Stimulated activated naive CD4-positive, alpha-beta T cell (primary cell): ENCODE results near the gene RAD23B.

Experiments
- DNase-seq, 6 experiments: peaks; one replicate each; lab custom pipeline; 2025; lab: John Stamatoyannopoulos, UW

RAD23B gene

GRCh38 chr9:107378006-107378405, 94.9 kb downstream of the RAD23B start:
- no peak for DNase-seq
